ENCODE results near the gene FMNL2. TPM values are rescaled to one million over a fixed set of nuclear protein-coding genes. Genes with fewer than 3 reads are reported as not detected.

The FMNL2 gene
- total and polyA plus RNA-seq, 10 donors, result 8.8 to 59.3 (median 33.5) TPM

DNA sequence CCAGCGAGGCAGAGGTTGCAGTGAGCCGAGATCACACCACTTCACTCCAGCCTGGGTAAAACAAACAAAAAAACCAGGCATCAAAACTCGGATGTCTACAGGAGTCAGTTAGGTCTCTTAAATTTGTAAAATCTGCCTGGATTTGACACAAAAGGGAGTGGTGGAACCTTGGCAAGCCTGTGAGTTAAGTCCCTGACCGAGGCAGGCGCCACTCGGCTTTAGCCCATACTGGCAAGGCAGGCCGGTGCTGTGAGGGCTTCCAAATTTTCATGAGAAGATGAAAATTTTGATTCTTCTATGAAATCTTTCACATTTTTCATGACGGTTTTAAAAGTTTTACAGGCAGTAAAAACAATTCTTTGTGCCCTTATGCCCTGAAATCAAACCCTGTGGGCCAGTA lies 165.8 kb downstream of the FMNL2 start:
- DNase-seq, result no peak
- Histone ChIP-seq H3K27ac (peak overlapping the region in 5 of 8 donors; percentile 13 to 76 (median 59)), H3K27me3 (replicated peaks in 1 of 7) (no peaks in the 10 kb centered on the region), H3K4me3 (no peak overlapping the region), H3K36me3 (no peaks in the 10 kb centered on the region), H3K4me1 (peaks cover 0 to 20% (median 6%) of the 10 kb centered on the region in 6 donors), H3K9me3 (no peaks in the 10 kb centered on the region)
- 86 to 96% (median 95%) methylated on average over 8 of the region's 8 CpGs for WGBS, 5 donors
- TF ChIP-seq, protein P1, sequence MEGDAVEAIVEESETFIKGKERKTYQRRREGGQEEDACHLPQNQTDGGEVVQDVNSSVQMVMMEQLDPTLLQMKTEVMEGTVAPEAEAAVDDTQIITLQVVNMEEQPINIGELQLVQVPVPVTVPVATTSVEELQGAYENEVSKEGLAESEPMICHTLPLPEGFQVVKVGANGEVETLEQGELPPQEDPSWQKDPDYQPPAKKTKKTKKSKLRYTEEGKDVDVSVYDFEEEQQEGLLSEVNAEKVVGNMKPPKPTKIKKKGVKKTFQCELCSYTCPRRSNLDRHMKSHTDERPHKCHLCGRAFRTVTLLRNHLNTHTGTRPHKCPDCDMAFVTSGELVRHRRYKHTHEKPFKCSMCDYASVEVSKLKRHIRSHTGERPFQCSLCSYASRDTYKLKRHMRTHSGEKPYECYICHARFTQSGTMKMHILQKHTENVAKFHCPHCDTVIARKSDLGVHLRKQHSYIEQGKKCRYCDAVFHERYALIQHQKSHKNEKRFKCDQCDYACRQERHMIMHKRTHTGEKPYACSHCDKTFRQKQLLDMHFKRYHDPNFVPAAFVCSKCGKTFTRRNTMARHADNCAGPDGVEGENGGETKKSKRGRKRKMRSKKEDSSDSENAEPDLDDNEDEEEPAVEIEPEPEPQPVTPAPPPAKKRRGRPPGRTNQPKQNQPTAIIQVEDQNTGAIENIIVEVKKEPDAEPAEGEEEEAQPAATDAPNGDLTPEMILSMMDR (IDR thresholded peaks at IDR 0.05 in 8 of 11, conservative IDR thresholded peaks at IDR 0.05 in 3 of 11), result no peak
- TF ChIP-seq POLR2A (IDR thresholded peaks at IDR 0.05) (no peak), POLR2AphosphoS5 (IDR thresholded peaks at IDR 0.05) (no peak)
- intact Hi-C loops (cut with DNase I; ENCODE audit: low total_unique reads), result no loop called here

DNA sequence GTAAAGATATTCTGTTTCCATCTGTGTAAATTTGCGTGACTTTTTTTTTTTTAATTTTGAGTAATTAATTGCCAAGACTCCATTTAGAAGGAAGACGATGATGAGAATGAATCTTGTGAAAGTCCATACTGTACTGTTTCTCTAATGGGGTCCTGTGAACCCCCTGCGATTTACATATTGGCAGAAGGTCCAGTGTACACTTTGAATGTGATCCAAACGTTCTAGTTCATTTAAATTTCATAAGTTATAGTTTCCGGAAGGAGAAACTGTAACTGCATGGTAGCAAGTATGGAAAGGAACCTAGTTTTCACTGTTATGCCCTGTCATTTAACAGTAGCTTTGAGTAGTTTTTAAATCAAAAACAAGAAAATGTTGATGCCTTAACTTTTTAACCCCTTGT lies 166.7 kb downstream of the FMNL2 start:
- WGBS, 5 donors, result 89 to 92% (median 91%) methylated on average over 5 of the region's 5 CpGs
- intact Hi-C loops (cut with DNase I; ENCODE audit: low total_unique reads), result no loop called here
- no peak for DNase-seq
- TF ChIP-seq POLR2AphosphoS5 (IDR thresholded peaks at IDR 0.05) (no peak), POLR2A (IDR thresholded peaks at IDR 0.05) (no peak)
- TF ChIP-seq, protein P1 (IDR thresholded peaks at IDR 0.05 in 8 of 11, conservative IDR thresholded peaks at IDR 0.05 in 3 of 11), result no peak
- H3K27ac ChIP-seq, result peak overlapping the region in 3 of 8 donors; percentile 59 to 76 (median 72)
- H3K4me3 ChIP-seq, result no peak overlapping the region
- no peaks in the 10 kb centered on the region for H3K27me3 ChIP-seq (replicated peaks in 1 of 7)
- no peaks in the 10 kb centered on the region for H3K9me3 ChIP-seq
- peaks cover 0 to 20% (median 6%) of the 10 kb centered on the region in 6 donors for H3K4me1 ChIP-seq
- H3K36me3 ChIP-seq, result no peaks in the 10 kb centered on the region

DNA sequence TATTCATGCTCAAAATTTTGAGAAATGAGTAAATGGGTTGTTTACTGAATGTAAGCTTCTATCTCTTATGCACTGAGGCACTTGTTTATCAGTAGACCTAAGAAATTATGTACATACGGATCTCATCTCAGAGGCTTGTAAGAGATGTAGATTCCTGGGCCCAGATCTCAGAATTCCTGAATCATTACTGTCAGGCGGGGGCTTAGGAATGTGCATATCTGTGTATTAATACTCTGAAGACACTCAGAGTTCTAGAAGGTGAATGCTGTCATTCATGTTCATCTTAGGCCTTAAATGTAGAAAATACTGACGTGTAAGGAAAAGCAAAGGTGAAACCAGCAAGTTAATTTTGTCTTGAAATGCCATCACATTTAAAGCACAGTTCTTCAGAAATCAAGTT lies 169.6 kb downstream of the FMNL2 start:
- Histone ChIP-seq H3K27me3 (replicated peaks in 1 of 7) (no peaks in the 10 kb centered on the region), H3K4me3 (no peak overlapping the region), H3K4me1 (peaks cover 0 to 15% (median 5%) of the 10 kb centered on the region in 6 donors), H3K27ac (peak overlapping the region in 3 of 8 donors; percentile 10 to 53 (median 34)), H3K9me3 (no peaks in the 10 kb centered on the region), H3K36me3 (no peaks in the 10 kb centered on the region)
- no peak for DNase-seq
- TF ChIP-seq POLR2A (IDR thresholded peaks at IDR 0.05), result no peak
- TF ChIP-seq, protein P1 (IDR thresholded peaks at IDR 0.05 in 8 of 11, conservative IDR thresholded peaks at IDR 0.05 in 3 of 11), result no peak
- TF ChIP-seq POLR2AphosphoS5 (IDR thresholded peaks at IDR 0.05), result no peak
- intact Hi-C loops (cut with DNase I; ENCODE audit: low total_unique reads), result no loop called here
- WGBS, 5 donors, result 86 to 96% (median 90%) methylated on average over 3 of the region's 3 CpGs

DNA sequence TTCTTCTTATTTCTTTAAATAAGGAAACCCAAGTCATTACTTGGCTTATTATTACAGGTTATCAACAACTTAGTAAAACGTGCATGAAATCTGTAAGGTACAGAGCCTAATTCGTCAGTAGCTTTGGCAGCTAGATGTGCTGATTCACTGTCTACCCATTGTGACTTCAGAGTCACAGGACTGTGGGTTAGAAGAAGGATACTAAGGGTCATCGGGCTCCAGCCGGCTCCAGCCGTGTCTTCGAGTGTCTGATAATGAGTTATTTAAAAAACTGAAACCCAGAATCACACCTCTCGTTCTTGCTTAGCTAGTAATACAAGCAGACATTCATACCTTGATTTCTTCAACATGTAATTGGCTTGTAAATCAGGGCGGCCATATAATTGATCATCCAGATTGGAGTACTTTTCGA lies 170.5 kb downstream of the FMNL2 start:
- Histone ChIP-seq H3K9me3 (no peaks in the 10 kb centered on the region), H3K27ac (peak overlapping the region in 3 of 8 donors; percentile 20 to 53 (median 40)), H3K4me3 (no peak overlapping the region), H3K27me3 (replicated peaks in 1 of 7) (no peaks in the 10 kb centered on the region), H3K4me1 (peaks cover 0 to 6% (median 2%) of the 10 kb centered on the region in 6 donors), H3K36me3 (no peaks in the 10 kb centered on the region)
- WGBS, 5 donors, result 74 to 84% (median 77%) methylated on average over 9 of the region's 9 CpGs
- DNase-seq, result no peak
- intact Hi-C loops (cut with DNase I; ENCODE audit: low total_unique reads), result no loop called here
- TF ChIP-seq POLR2A (IDR thresholded peaks at IDR 0.05), result no peak
- TF ChIP-seq, protein P1 (IDR thresholded peaks at IDR 0.05 in 8 of 11, conservative IDR thresholded peaks at IDR 0.05 in 3 of 11), result no peak
- TF ChIP-seq POLR2AphosphoS5 (IDR thresholded peaks at IDR 0.05), result peak in 1 of 3 donors; percentile 33

Data from spleen (tissue), 11 donors.